GM19372 (cell line): Measurements from ENCODE around the gene TMEM95.
A peak's percentile ranks its signal among the peaks of the same experiment; 100 is the strongest.
"Not testable (repeated sequence)": the region's sequence is repeated elsewhere in the genome, so short reads cannot be mapped to it uniquely, and the experiment has no call there.

Experiments used
- ATAC-seq: cut with Tn5 transposase; IDR thresholded peaks from one replicate; pipeline ENCODE4 v1.9.1; 2021; ENCODE audit warnings: mild to moderate bottlenecking, low read depth, moderate library complexity; ENCODE audit not compliant: unreplicated experiment

Gene TMEM95

GRCh38 chr17:7368599-7368994, 13.6 kb downstream of the TMEM95 start:
- ATAC-seq, result not testable (repeated sequence)

GRCh38 chr17:7369825-7370224, 14.9 kb downstream of the TMEM95 start:
- ATAC-seq, result no peak

GRCh38 chr17:7370853-7371252, 15.9 kb downstream of the TMEM95 start:
- no peak for ATAC-seq

DNA sequence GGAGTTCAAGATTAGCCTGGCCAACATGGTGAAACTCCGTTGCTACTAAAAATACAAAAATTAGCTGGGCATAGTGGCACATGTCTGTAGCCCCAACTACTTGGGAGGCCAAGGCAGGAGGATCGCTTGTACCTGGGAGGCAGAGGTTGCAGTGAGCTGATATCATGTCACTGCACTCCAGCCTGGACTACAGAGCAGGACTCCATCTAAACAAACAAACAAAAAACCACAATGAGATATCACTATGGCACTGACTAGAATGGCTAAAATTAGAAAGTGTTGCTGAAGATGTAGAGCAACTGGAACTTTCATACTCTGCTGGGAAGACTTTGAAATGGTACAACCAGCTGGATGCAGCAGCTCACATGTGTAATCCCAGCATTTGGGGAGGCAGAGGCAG, 19.4 kb downstream of the TMEM95 start:
- no peak for ATAC-seq

DNA sequence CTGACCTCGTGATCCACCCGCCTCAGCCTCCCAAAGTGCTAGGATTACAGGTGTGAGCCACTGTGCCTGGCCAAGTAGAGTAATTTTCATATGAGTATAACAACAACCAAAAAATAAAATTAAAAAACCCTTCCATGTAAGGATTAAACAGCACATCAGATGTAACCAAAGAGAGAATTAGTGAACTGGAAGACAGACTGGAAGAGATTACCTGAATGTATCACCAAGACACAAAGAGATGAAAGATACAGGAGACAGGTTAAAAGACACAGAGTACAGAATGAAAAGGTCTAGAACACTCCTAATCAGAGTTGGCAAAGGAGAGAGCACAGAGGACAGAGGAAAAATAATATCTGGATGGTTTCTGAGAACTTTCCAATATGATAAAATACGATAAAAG, 24.2 kb downstream of the TMEM95 start:
- ATAC-seq, result no peak

GRCh38 chr17:7380321-7380720, 25.4 kb downstream of the TMEM95 start:
- no peak for ATAC-seq

DNA sequence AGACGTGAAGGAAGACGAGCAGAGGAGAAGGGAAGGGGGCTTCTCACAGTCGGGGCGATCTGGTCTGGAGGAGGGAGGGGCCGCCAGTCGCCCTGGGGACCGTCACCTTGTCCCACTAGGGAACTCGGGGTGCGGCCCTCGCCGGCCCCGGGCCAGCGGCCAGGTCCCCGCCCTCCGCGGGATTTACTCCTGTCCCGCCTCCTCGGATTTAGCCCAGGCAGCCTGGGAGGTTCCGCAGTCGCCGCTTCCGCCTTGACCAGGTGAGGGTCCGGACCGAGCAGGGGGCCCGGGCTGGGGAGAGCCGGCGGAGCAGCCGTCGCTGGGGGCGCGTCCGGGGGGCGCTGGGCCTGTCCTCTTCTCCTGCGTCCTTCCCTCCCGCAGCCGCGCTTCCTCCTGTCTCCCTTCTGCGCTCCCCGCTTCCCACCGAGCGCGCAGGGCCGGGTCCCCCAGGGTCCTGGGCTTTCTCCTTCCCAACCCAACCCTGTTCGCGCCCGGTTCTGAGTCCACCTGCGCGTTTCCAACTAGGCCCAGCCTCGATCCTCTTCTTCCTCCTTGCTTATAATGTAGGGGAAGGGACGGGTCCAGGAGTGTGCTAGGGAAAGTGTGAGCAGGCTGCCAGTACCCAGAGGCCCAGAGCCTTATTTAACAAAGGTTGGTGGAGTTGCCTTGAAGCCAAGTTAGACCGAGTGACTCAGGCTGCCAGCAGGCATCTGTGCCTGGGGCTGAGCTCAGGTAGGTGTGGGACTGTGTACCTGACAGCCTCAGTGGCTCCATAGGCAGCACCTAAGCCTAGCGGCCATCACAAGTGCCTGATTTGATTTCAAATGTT, 26.1 kb downstream of the TMEM95 start, which contains the start of gene TNK1:
Gene TNK1 (plus strand): TSS at position 235 of the 829 bp plus-strand sequence. CDS start 1,838 bp downstream, outside the sequence.
- ATAC-seq, result no peak

- ATAC-seq, result no peak
These were observed 27.9 kb downstream of the TMEM95 start for GRCh38 chr17:7382901-7383300.

DNA sequence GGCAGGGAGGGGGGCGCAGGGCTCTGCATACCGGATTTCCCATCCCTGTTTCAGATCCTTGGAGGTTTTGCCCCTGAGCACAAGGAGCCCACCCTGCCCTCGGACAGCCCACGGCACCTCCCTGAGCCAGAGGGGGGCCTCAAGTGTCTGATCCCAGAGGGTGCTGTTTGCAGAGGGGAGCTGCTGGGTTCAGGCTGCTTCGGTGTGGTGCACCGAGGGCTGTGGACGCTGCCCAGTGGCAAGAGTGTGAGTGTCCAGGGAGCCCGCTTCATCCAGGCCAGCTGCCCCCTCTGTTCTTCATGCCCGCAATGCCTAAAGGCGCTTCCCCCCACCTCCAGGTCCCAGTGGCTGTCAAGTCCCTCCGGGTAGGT, 28.4 kb downstream of the TMEM95 start:
- no peak for ATAC-seq

DNA sequence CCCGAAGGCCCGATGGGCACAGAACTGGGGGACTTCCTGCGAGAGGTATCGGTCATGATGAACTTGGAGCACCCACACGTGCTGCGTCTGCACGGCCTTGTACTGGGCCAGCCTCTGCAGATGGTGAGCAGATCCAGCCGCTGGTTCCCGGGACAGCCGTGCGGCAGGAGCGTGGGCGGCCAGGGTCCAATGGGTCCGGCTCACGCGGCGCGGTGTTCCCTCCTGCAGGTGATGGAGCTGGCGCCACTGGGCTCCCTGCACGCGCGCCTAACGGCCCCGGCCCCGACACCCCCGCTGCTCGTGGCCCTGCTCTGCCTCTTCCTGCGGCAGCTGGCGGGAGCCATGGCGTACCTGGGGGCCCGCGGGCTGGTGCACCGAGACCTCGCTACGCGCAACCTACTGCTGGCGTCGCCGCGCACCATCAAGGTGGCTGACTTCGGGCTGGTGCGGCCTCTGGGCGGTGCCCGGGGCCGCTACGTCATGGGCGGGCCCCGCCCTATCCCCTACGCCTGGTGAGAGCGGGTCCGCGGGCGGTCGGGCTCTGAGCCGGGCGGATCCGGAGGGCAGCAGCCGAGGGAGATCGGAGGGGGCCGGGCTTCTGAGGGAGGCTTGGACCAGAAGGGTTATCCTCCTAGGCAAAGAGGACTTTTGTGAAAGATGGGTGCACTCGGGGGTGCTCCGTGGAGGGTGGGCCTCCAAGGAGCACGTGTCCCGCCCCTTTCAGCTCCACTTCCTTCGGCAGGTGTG, 29.0 kb downstream of the TMEM95 start:
- peak; percentile 89 for ATAC-seq

DNA sequence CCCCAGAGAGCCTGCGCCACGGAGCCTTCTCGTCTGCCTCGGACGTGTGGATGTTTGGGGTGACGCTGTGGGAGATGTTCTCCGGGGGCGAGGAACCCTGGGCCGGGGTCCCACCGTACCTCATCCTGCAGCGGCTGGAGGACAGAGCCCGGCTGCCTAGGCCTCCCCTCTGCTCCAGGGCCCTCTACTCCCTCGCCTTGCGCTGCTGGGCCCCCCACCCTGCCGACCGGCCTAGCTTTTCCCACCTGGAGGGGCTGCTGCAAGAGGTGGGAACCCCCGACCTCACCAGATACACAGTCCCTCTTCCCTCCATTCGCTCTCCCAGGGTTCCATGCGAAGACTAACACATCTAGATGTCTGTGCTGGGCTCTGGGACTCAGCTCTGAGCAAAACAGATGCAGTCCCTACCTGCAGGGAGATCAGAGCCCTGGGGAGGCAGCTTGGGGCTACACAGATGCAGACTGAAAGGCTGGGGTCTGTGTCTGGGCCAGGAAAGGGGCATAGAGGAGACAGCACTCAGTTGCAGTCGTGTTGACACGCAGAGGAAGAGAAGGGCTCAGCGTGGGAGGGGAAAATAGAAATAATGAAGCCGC, 29.6 kb downstream of the TMEM95 start:
- ATAC-seq, result no peak

- ATAC-seq, result no peak
These were observed 33.9 kb downstream of the TMEM95 start for GRCh38 chr17:7388856-7389255.

- no peak for ATAC-seq
These were observed 35.3 kb downstream of the TMEM95 start for GRCh38 chr17:7389924-7390910.

DNA sequence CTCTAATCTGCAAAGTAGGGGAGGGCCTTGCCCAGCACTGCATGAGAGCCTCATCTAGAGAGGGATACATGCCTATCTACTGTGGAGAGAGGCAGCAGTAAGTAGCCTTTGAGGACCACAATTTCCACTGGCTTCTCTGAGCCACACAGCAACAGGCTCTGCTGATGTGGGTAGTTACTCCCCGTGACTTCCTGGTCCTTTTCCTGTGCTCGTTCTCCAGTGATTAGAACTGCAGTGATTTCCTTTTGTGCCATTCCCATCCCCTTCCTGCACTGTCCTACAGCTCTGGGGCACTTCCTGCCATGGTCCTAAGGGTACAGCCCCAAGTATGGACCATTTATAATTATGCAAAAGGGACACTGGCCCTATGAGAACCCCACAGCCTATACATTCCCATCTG, 36.4 kb downstream of the TMEM95 start:
- ATAC-seq, result no peak

DNA sequence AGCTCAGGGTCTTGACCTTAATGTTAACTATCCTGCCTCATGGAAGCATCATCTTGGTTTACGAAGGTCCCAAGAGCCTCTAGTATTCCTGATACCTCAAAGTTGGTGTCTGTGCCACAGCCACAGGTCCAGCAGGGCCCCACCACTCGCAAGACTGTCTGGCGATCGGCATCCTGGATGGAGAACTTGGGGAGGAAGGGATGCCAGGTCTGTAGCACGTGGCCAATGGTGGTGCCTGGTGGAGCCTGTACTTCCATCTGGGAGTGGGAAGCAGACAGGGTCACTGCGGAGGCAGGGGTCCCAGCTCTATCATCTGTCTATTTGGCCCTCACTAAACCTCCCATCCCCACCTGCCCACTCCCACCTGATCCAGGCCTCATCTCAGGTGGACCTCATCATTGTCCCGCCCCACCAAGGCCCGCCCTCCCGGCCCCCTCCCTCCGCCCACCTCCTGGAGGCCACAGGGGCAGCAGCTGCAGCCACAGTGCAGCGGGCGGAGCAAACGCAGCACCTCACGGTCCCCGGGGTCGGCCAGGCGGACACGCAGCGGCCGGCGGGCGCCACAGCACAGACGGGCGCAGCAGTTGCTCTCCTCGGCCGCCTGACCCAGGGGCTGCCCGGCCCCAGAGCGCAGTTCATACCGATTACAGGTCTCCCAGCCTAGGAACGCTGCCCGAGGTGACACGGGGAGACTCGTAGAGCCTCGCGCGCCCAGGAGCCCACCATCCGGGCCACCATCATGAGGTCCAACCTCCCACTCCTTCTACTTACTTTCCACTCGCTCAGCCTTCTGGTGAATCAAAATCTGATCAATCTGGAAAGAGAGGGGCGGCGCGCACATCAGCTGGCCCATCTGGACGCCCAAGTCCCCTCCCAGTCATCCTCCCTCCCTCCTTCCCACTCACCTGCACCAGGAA, 38.0 kb downstream of the TMEM95 start:
- ATAC-seq, result no peak

- ATAC-seq, result peak; percentile 39
These were observed 38.9 kb downstream of the TMEM95 start for GRCh38 chr17:7393613-7394451.

GRCh38 chr17:7394452-7395191, 39.7 kb downstream of the TMEM95 start, which contains the start of gene PLSCR3:
Gene PLSCR3 (minus strand): TSS chr17:7394525. CDS start chr17:7394110, 415 bp downstream.
- ATAC-seq, result peak; percentile 78
